Right ventricle myocardium superior (tissue), 1 donor: ENCODE data around the gene PEAK3. TPM values are rescaled to one million over a fixed set of nuclear protein-coding genes. Genes with fewer than 3 reads are reported as not detected.
A peak's percentile ranks its signal among the peaks of the same experiment; 100 is the strongest.

Source experiments
- ATAC-seq: fragments of 200-7000 bp; cut with Tn5 transposase; one replicate; pipeline ENCODE4 v1.9.1; 2020; ENCODE audit warnings: mild to moderate bottlenecking; ENCODE audit not compliant: poor library complexity
- DNase-seq: peaks from one replicate; pipeline ENCODE4 v3.0.0-alpha.2; 2020
- intact Hi-C: fragments of 100-400 bp; cut with DNase I; formaldehyde crosslinking; loops from one replicate; pipeline ENCODE4 v1.11.2; 2022
- total RNA-seq: library from RNA; stranded (reverse); fragmentation: NEBNext Ultra II Directional; extraction: Animal tissue kit (Norgen Biotek cat#: 25700); gene quantifications from one replicate; pipeline ENCODE4 v1.2.1, GENCODE V29; 2021
- donor health status: DM: no; HTN: yes; CAD: no; lungs with severe emphysema.

The PEAK3 gene
- total RNA-seq, 1 donor from 2014 or later, result 0.70 TPM

- DNase-seq (no peak), ATAC-seq (no peak)
- intact Hi-C loops, result loop anchor here (5.0 kb wide), 1 partner anchor 41 kb away; no protein-coding TSS in a partner anchor
Observed at GRCh38 chr19:2276429-2276986, 5.5 kb downstream of the PEAK3 start.

DNA sequence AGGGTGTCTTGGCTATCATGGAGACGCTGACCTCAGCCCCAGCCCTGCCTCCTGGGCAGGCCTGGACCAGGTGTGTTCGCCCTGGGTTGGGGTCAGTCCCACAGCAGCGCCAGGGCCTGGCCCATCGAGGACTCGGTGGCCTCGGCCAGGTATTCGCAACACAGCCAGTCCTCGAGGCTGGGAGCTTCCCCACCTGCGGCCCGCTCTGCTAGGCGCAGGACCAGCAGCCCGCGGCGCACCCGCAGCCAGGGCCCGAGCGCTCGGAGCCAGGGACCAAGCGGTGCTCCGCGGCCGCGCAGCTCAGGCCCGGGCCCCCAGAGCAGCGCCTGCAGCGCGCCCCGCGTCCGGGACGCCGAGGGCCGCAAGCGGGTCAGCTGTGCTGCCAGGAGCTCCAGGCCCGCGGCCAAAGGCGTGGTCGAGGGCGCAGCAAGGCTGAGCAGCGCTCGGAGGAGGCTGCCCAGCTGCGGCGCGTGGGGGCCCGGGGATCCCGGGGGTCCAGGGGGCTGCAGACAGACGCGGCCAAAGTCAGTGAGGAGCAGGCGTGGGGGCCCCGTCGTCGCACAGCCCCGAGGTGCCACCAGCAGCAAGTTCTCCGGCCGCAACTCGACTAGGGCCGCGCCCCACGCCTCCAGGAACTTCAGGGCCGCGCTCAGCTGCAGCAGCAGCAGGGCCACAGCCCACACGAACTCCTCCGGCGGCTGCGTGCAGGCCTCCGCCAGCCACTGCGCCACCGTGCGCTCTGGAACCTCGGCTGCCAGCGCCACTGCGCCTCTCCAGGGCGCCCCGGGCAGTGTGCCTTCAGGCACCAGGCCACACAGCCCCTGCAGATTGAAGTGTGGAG is 6.2 kb downstream of the PEAK3 start:
- ATAC-seq (peak; percentile 31), DNase-seq (peak; percentile 73)
- intact Hi-C loops, result loop anchor here (5.0 kb wide), 1 partner anchor 41 kb away; no protein-coding TSS in a partner anchor

DNA sequence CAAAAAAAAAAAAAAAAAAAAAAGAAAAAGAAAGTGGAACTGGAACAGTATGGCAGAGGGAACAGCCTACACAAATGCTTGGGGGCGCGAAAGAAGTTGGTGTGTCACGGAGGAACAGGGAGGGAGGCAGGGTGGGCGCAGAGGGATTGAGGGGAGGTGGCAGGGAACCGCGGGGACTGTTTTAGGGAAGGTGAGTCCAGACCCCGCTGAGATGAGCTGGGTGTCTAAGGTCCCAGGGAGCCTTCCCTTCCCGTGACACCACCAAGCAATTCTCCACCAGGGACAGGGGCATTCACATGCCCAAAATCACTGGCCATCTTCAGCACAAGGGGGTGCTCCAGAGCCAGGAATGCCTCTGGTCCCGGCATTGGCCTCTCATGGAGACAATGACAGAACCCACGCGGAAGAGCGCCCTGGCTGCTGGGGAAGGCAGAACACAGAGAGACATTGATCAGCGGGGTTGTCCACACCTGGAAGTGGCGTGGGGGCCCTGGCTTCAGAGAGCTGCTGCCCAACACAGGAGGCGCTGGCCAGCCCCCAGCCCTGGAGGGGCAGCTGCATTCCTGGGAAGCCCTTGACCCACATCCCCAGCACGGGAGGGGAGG is 6.9 kb downstream of the PEAK3 start:
- peak; percentile 78 for DNase-seq
- intact Hi-C loops, result loop anchor here (5.0 kb wide), 2 partner anchors 38 to 42 kb away; partner anchors contain the start of genes PLEKHJ1 and SF3A2
- peak; percentile 36 for ATAC-seq

DNA sequence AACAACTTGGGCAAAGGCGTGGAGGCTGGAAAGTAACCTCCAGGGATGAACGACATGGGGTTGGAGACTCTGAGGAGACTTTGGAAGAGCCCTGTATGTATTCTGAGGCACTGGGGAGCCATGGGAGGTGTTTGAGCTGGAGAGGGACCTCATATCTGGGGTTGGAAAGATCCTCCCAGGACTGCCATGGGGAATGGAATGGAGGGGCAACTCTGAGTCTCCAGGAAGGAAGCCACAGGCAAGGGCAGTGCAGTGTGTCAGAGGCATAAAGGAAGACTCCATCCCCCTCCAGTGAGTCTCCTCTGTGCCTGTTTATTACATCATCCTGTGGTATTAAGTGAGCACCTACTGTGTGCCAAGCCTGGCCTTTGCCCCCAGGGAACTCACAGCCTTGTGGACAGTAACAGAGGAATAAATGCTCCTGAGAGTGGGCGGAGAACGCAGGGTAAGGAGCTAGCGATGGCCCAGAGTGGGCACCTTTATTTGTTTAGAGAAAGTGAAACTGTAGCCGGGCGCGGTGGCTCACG is 7.7 kb downstream of the PEAK3 start:
- intact Hi-C loops, result loop anchor here (5.0 kb wide), 1 partner anchor 37 kb away; the partner anchor contains the start of genes PLEKHJ1 and SF3A2
- no peak for DNase-seq

GRCh38 chr19:2273356-2274184 is 8.4 kb downstream of the PEAK3 start:
- peak; percentile 21 for ATAC-seq
- peak; percentile 85 for DNase-seq
- intact Hi-C loops, result loop anchor here (5.0 kb wide), 1 partner anchor 36 kb away; the partner anchor contains the start of genes PLEKHJ1 and SF3A2

More for the DNA sequence above, 7.7 kb downstream of the PEAK3 start:
- ATAC-seq, result no peak

DNA sequence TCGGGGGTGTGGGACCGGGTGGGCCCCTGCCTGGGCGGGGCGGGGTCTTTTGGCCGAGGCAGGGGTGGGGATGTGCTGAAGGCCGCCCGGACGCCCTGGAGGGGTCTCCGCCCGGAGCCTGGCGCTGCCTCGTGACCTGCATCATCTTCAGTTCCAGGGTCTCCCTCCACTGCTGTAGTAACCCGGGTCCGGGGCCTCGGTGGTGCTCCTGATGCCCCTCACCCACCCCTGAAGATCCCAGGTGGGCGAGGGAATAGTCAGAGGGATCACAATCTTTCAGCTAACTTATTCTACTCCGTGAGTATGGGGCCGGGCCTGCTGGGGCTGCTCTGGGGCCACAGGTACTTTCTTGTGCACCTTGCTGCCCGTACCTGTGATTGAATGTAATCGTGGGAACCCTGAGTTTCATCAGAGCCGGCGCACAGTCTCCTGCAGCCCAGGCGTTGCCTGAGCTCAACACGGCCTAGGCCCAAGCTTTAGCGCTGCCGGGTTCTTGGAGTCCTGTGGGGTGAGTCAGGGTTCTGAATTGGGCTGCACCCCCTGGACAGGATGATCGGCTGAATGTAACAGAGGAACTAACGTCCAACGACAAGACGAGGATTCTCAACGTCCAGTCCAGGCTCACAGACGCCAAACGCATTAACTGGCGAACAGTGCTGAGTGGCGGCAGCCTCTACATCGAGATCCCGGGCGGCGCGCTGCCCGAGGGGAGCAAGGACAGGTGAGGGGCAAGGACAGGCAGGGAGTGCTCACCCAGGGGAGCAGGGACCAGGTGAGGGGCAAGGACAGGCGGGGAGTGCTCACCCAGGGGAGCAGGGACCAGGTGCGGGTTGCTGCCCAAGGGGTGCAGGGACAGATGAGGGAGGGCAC is 10.5 kb downstream of the PEAK3 start:
- ATAC-seq (no peak), DNase-seq (no peak)
- intact Hi-C loops, result loop anchor here (5.0 kb wide), 1 partner anchor 34 kb away; the partner anchor contains the start of genes PLEKHJ1 and SF3A2

GRCh38 chr19:2270423-2271233 is 11.3 kb downstream of the PEAK3 start:
- intact Hi-C loops, result loop anchor here (5.0 kb wide), 1 partner anchor 33 kb away; the partner anchor contains the start of genes PLEKHJ1 and SF3A2
- ATAC-seq (peak; percentile 59), DNase-seq (peak; percentile 93)

- intact Hi-C loops, result loop anchor here (5.0 kb wide), 1 partner anchor 33 kb away; the partner anchor contains the start of genes PLEKHJ1 and SF3A2
- ATAC-seq, result peak; percentile 26
Observed at GRCh38 chr19:2270157-2270422, 11.9 kb downstream of the PEAK3 start.

GRCh38 chr19:2269244-2270156 is 12.5 kb downstream of the PEAK3 start:
- intact Hi-C loops, result loop anchor here (2.0 to 5.0 kb wide), 2 partner anchors 32 to 113 kb away; partner anchors contain the start of genes PLEKHJ1 and SF3A2
- ATAC-seq (peak; percentile 88), DNase-seq (peak; percentile 99)

More at GRCh38 chr19:2270157-2270422, 11.9 kb downstream of the PEAK3 start:
- DNase-seq, result peak; percentile 79

DNA sequence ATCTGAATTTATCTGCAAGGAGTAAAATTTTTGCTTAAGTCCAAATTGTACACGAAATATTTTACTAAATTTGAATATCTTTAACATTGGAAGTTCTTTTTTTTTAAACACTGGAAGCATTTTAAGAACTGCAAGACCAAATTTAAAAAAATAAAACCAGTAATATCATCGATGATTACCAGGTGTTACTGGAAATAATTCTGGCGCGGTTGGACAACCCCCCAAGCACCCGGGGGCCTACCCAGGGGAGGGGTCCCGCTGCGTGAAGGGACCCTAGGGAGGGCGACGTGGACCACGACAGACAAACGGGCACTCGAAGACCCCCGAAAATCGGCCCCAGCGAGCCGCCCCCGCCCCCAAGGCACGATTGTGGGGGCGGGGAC is 13.1 kb downstream of the PEAK3 start:
- no peak for ATAC-seq
- no peak for DNase-seq
- intact Hi-C loops, result loop anchor here (2.0 kb wide), 1 partner anchor 112 kb away; no protein-coding TSS in a partner anchor

GRCh38 chr19:2268480-2268830 is 13.5 kb downstream of the PEAK3 start:
- no peak for DNase-seq
- ATAC-seq, result no peak
- intact Hi-C loops, result loop anchor here (2.0 kb wide), 1 partner anchor 112 kb away; no protein-coding TSS in a partner anchor

GRCh38 chr19:2266183-2266993 is 15.6 kb downstream of the PEAK3 start:
- intact Hi-C loops, result no loop called here

DNA sequence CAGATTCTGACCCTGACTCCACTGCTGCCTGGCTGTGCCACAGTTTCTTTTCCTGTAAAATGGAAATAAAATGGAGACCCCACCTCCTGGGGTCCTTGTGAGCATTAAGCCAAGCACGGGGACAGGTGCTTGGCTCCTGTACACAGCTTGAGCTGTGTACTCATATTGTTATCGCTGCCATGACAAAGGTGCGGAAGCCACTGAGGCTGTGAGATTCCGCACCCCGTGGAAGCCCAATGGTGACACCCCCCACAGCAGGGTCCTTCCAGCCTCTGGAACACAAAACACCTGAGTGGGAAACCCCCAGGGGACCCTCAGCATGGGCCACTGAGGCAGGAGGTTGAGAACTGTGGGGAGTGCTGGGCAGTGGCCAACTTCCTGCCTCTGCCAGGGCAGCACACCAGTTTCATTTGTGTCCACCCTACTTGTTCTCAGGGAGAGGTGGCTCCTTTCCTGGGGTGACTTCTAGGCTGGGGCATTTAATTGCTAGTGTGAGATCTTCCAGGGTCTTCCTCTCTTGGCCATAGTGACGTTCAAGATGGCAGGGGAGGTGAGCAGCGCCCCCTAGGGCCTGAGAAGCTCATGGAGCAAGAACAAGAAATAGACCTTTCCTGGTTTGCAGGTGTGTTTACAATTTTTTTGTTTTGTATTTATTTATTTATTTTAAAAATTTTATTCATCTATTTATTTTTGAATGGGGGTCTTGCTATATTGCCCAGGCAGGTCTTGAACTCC is 20.4 kb downstream of the PEAK3 start:
- intact Hi-C loops, result no loop called here
- ATAC-seq (no peak), DNase-seq (no peak)

More at GRCh38 chr19:2266183-2266993, 15.6 kb downstream of the PEAK3 start:
- ATAC-seq (peak; percentile 14), DNase-seq (peak; percentile 95)

- ATAC-seq, result no peak
- DNase-seq, result no peak
- intact Hi-C loops, result no loop called here
Observed at GRCh38 chr19:2260341-2260805, 21.6 kb downstream of the PEAK3 start.
